HepG2 (cell line): ENCODE results near the gene PGC. TPM values are rescaled to one million over a fixed set of nuclear protein-coding genes. Genes with fewer than 3 reads are reported as not detected.
A peak's percentile ranks its signal among the peaks of the same experiment; 100 is the strongest.

ENCODE experiments used
- ATAC-seq: fragments of 200-7000 bp; cut with Tn5 transposase; 3 replicates; pipeline ENCODE4 v1.9.1; 2020; ENCODE audit warnings: mild to moderate bottlenecking, moderate library complexity
- BruUV-seq: library from RNA; stranded (reverse); fragments of 400-500 nt; replicated peaks from 2 replicates; lab custom pipeline; 2021; lab: Mats Ljungman, UMichigan
- CTCF ChIA-PET: fragments of 300-600 bp; formaldehyde crosslinking; extraction: SDS; loops from one replicate; lab custom pipeline; 2021; ENCODE audit warnings: low total read pairs, inconsistent platforms, low intra/inter-chr PET ratio; lab: Yijun Ruan, JAX
- POLR2A ChIA-PET: fragments of 350-600 bp; sonication (Branson Sonifier 250); formaldehyde crosslinking; loops from one replicate; lab custom pipeline; 2020; ENCODE audit warnings: antibody characterized with exemption, inconsistent platforms; lab: Yijun Ruan, JAX
- DNase-seq: peaks from one replicate; pipeline ENCODE4 v3.0.0-alpha.2; 2015; ENCODE audit warnings: low spot score
- FAIRE-seq: peaks from 3 replicates; lab custom pipeline; 2011; peaks lifted over from hg19 to GRCh38; lab: Jason Lieb, UNC
- H2AFZ ChIP-seq: one replicate; pipeline ENCODE4 v1.6.1; 2011; ENCODE audit warnings: low read length, inconsistent platforms
- H3K27ac ChIP-seq: fragments of 300-600 bp; 3 replicates; pipeline ENCODE4 v1.8.0; 2011; ENCODE audit warnings: mixed run types, mild to moderate bottlenecking, mixed read lengths, low read length, inconsistent platforms; ENCODE audit not compliant: insufficient read depth; ENCODE audit errors: extremely low read length
- H3K27me3 ChIP-seq, 2 experiments: fragments of 200-600 bp in 1 of 2; 2 replicates in 1 of 2; 3 replicates in 1 of 2; pipeline versions ENCODE4 v1.6.0 to v1.8.0; 2011; ENCODE audit warnings: low read length in 2 of 2, mild to moderate bottlenecking in 2 of 2, moderate library complexity in 2 of 2, inconsistent platforms in 1 of 2; ENCODE audit not compliant: insufficient read depth in 2 of 2, control insufficient read depth in 1 of 2
- H3K36me3 ChIP-seq, 2 experiments: fragments of 200-600 bp in 1 of 2; replicated peaks in 1 of 2; 2 replicates in 1 of 2; 3 replicates in 1 of 2; pipeline versions ENCODE4 v1.5.1 to v1.8.0; 2011; ENCODE audit warnings: low read length in 2 of 2, inconsistent platforms in 1 of 2; ENCODE audit not compliant: insufficient read depth in 2 of 2, control insufficient read depth in 1 of 2
- H3K4me1 ChIP-seq: 2 replicates; pipeline ENCODE4 v1.5.1; 2012; ENCODE audit warnings: low read length, inconsistent platforms; ENCODE audit not compliant: insufficient read depth
- H3K4me2 ChIP-seq: 2 replicates; pipeline ENCODE4 v1.6.0; 2011; ENCODE audit warnings: low read depth, low read length, inconsistent platforms
- H3K4me3 ChIP-seq, 3 experiments: fragments of 200-600 bp in 1 of 3; sonication (generic), shearing (Covaris generic) in 1 of 3; replicated peaks in 1 of 3; 2 replicates each; pipeline ENCODE4 v1.5.1; 2011 to 2016; ENCODE audit warnings: low read length in 3 of 3, inconsistent platforms in 2 of 3, low read depth in 2 of 3, mild to moderate bottlenecking in 2 of 3, control low read depth in 1 of 3, mixed read lengths in 1 of 3; ENCODE audit not compliant: insufficient read depth in 1 of 3
- H3K79me2 ChIP-seq: one replicate; pipeline ENCODE4 v1.6.1; 2011; ENCODE audit warnings: low read length, inconsistent platforms; ENCODE audit not compliant: insufficient read depth
- H3K9ac ChIP-seq: 2 replicates; pipeline ENCODE4 v1.6.0; 2011; ENCODE audit warnings: mild to moderate bottlenecking, low read depth, low read length, inconsistent platforms; ENCODE audit not compliant: insufficient read depth
- H3K9me3 ChIP-seq: 2 replicates; pipeline ENCODE4 v1.5.1; 2012; ENCODE audit warnings: mild to moderate bottlenecking, low read length
- H4K20me1 ChIP-seq: 2 replicates; pipeline ENCODE4 v1.6.0; 2011; ENCODE audit warnings: inconsistent platforms, mild to moderate bottlenecking, low read length, moderate library complexity; ENCODE audit not compliant: insufficient read depth
- FOXK1 ChIP-seq: sonication (generic); formaldehyde crosslinking; IDR thresholded peaks from 2 replicates; pipeline ENCODE4 v1.4.0; 2020; ENCODE audit warnings: low read depth, missing genetic modification reagents, borderline replicate concordance
- HIVEP1 ChIP-seq: sonication (generic); formaldehyde crosslinking; IDR thresholded peaks from 2 replicates; pipeline ENCODE4 v1.4.0; 2020; ENCODE audit warnings: mild to moderate bottlenecking, missing genetic modification reagents
- HMGA1 ChIP-seq: sonication (generic); formaldehyde crosslinking; conservative IDR thresholded peaks from 2 replicates; pipeline ENCODE4 v1.4.0; 2020; ENCODE audit warnings: missing genetic modification reagents
- NR1H2 ChIP-seq: sonication (generic); formaldehyde crosslinking; IDR thresholded peaks from 2 replicates; pipeline ENCODE4 v1.8.1; 2022; ENCODE audit warnings: low read depth, missing genetic modification reagents, borderline replicate concordance
- POLR2AphosphoS5 ChIP-seq: IDR thresholded peaks from 2 replicates; pipeline ENCODE4 v1.6.1; 2012; ENCODE audit warnings: low read depth, low read length
- SNAI1 ChIP-seq: sonication (generic); formaldehyde crosslinking; IDR thresholded peaks from 2 replicates; pipeline ENCODE4 v1.5.0; 2020; ENCODE audit warnings: mild to moderate bottlenecking, missing genetic modification reagents, borderline replicate concordance
- SOX5 ChIP-seq: IDR thresholded peaks from 2 replicates; pipeline ENCODE4 v1.6.1; 2016; ENCODE audit warnings: borderline replicate concordance
- SP140L ChIP-seq: sonication (generic); formaldehyde crosslinking; IDR thresholded peaks from 2 replicates; pipeline ENCODE4 v1.4.0; 2020; ENCODE audit warnings: missing genetic modification reagents, borderline replicate concordance
- STAT5B ChIP-seq: sonication (generic); formaldehyde crosslinking; IDR thresholded peaks from 2 replicates; pipeline ENCODE4 v1.4.0; 2020; ENCODE audit warnings: missing genetic modification reagents
- ZNF317 ChIP-seq: sonication (generic); formaldehyde crosslinking; IDR thresholded peaks from 2 replicates; pipeline ENCODE4 v1.5.0; 2020; ENCODE audit warnings: mild to moderate bottlenecking, missing genetic modification reagents
- ZNF343 ChIP-seq: sonication (generic); formaldehyde crosslinking; IDR thresholded peaks from 2 replicates; pipeline ENCODE4 v1.4.0; 2020; ENCODE audit warnings: mild to moderate bottlenecking, missing genetic modification reagents
- WGBS: methylation state at CpG from one replicate; pipeline ENCODE4 v1.1.6; 2017; ENCODE audit warnings: low lambda C conversion rate; 5-methylcytosine and 5-hydroxymethylcytosine counted together
- in situ Hi-C: cut with HindIII; loops from 2 replicates; pipeline ENCODE4 v1.10.0; 2017; ENCODE audit warnings: low pct_unique_long_range_greater_than_20kb; ENCODE audit not compliant: extremely low pct_ligation_motif_present
- intact Hi-C: fragments of 100-400 bp; cut with micrococcal nuclease; formaldehyde crosslinking; loops from one replicate; pipeline ENCODE4 v1.10.0; 2022; ENCODE audit not compliant: unreplicated experiment
- polyA plus RNA-seq, 8 experiments: library from polyadenylated mRNA; depleted of rRNA in 3 of 8; stranded (reverse) in 7 of 8; unstranded in 1 of 8; fragments of >200 nt; fragmentation: Illumina TruSeq in 4 of 8; extraction: Trizol in 4 of 8; gene quantifications; 2 replicates each; pipeline versions ENCODE4 v1.2.1 to v1.2.3, GENCODE V29; 2011 to 2016; ENCODE audit warnings: low read depth in 4 of 8, missing spikeins in 1 of 8, mixed read lengths in 1 of 8; ENCODE audit not compliant: insufficient read depth in 1 of 8
- total RNA-seq, 5 experiments: library from RNA; depleted of rRNA; stranded (reverse); fragments of >200 nt; fragmentation: Illumina TruSeq; extraction: Trizol; gene quantifications; 2 replicates each; pipeline ENCODE4 v1.2.3, GENCODE V29; 2016; ENCODE audit warnings: low read depth in 1 of 5
- TF ChIP-seq, protein P1 (sequence below), 2 experiments: sonication (generic) in 1 of 2; formaldehyde crosslinking in 1 of 2; IDR thresholded peaks; 2 replicates each; pipeline versions ENCODE4 v1.4.0 to v1.6.1; 2016 to 2020; ENCODE audit warnings: borderline replicate concordance in 1 of 2, low read depth in 1 of 2, mild to moderate bottlenecking in 1 of 2, missing genetic modification reagents in 1 of 2
- TF ChIP-seq, protein P2 (sequence below): sonication (generic); formaldehyde crosslinking; conservative IDR thresholded peaks from 2 replicates; pipeline ENCODE4 v1.4.0; 2020; ENCODE audit warnings: missing genetic modification reagents
- TF ChIP-seq, protein P3 (sequence below): sonication (generic); formaldehyde crosslinking; IDR thresholded peaks from 2 replicates; pipeline ENCODE4 v1.5.1; 2020; ENCODE audit warnings: missing genetic modification reagents, mild to moderate bottlenecking, borderline replicate concordance
- TF ChIP-seq, protein P4 (sequence below): sonication (generic); formaldehyde crosslinking; IDR thresholded peaks from 2 replicates; pipeline ENCODE4 v1.4.0; 2020; ENCODE audit warnings: missing genetic modification reagents

Gene PGC
- total and polyA plus RNA-seq, 2 of the 13 experiments (the other 11 are each of a cell fraction or from before 2014, with no cell fraction given), result 426 to 502 TPM

DNA sequence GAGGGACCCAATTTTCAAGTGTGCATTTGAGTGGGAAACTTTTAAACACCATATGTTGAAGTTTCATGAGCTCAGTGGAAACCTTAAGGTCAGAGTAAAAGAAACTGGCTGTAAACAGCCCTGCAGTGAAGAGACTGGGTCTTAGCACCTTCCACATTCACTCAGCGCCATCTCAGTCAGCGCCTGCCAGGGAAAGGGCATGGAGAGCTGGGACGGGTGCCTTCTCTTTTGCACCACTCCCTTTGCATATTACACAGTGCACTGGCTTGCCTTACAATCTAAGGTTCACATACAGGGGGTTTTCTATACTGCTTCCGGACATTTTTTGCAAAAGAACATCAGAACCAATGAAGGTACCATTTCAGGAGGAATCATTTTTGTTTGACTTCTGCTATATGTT is 44.8 kb upstream of the PGC start:
- peaks cover 19% of the 10 kb centered on the region for H3K4me1 ChIP-seq
- no peaks in the 10 kb centered on the region for H3K9me3 ChIP-seq
- ChIA-PET CTCF (no interaction called here), POLR2A (interaction anchor here (0.6 to 1.3 kb wide), 2 partner anchors 50 to 57 kb away, joined by 3 read pairs; no protein-coding TSS in a partner anchor)
- FAIRE-seq, result no peak
- no peak overlapping the region for H3K27ac ChIP-seq
- intact Hi-C loops (no loop called here), in situ Hi-C loops (loop anchor here (25.0 kb wide), 1 partner anchor 420 kb away; the partner anchor contains the start of gene MRPS10)
- H3K9ac ChIP-seq, result no peak overlapping the region
- 95% methylated on average over 4 of the region's 4 CpGs for WGBS
- H3K4me2 ChIP-seq, result no peak overlapping the region
- H3K27me3 ChIP-seq, result no peaks in the 10 kb centered on the region; a peak in 1 of 5 replicates
- no peak overlapping the region for H2AFZ ChIP-seq
- no peaks in the 10 kb centered on the region for H4K20me1 ChIP-seq
- no peak for ATAC-seq
- BruUV-seq, result no TSS peak
- DNase-seq, result no peak
- no peak overlapping the region for H3K4me3 ChIP-seq
- H3K79me2 ChIP-seq, result peaks cover 15% of the 10 kb centered on the region
- H3K36me3 ChIP-seq, result peaks cover 14 to 43% of the 10 kb centered on the region in 2 experiments
- no peak for TF ChIP-seq HIVEP1 (CRISPR knock-in tag)
- TF ChIP-seq, protein P1, sequence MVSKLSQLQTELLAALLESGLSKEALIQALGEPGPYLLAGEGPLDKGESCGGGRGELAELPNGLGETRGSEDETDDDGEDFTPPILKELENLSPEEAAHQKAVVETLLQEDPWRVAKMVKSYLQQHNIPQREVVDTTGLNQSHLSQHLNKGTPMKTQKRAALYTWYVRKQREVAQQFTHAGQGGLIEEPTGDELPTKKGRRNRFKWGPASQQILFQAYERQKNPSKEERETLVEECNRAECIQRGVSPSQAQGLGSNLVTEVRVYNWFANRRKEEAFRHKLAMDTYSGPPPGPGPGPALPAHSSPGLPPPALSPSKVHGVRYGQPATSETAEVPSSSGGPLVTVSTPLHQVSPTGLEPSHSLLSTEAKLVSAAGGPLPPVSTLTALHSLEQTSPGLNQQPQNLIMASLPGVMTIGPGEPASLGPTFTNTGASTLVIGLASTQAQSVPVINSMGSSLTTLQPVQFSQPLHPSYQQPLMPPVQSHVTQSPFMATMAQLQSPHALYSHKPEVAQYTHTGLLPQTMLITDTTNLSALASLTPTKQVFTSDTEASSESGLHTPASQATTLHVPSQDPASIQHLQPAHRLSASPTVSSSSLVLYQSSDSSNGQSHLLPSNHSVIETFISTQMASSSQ (IDR thresholded peaks at IDR 0.05; ENCODE audit: low read depth), result no peak
- TF ChIP-seq, protein P1 (CRISPR knock-in tag; IDR thresholded peaks at IDR 0.05; ENCODE audit: borderline replicate concordance), result no peak
- TF ChIP-seq STAT5B (CRISPR knock-in tag), result no peak
- TF ChIP-seq, protein P2, sequence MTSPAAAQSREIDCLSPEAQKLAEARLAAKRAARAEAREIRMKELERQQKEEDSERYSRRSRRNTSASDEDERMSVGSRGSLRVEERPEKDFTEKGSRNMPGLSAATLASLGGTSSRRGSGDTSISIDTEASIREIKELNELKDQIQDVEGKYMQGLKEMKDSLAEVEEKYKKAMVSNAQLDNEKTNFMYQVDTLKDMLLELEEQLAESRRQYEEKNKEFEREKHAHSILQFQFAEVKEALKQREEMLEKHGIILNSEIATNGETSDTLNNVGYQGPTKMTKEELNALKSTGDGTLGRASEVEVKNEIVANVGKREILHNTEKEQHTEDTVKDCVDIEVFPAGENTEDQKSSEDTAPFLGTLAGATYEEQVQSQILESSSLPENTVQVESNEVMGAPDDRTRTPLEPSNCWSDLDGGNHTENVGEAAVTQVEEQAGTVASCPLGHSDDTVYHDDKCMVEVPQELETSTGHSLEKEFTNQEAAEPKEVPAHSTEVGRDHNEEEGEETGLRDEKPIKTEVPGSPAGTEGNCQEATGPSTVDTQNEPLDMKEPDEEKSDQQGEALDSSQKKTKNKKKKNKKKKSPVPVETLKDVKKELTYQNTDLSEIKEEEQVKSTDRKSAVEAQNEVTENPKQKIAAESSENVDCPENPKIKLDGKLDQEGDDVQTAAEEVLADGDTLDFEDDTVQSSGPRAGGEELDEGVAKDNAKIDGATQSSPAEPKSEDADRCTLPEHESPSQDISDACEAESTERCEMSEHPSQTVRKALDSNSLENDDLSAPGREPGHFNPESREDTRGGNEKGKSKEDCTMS, result no peak
- TF ChIP-seq NR1H2, result no peak
- TF ChIP-seq ZNF343 (CRISPR knock-in tag), result no peak
- no peak for TF ChIP-seq SP140L (CRISPR knock-in tag)
- no peak for TF ChIP-seq SOX5 (CRISPR knock-in tag)
- TF ChIP-seq POLR2AphosphoS5, result 0 out of 2 replicates have a peak, but pooled peaks have one; percentile 1
- TF ChIP-seq, protein P3, sequence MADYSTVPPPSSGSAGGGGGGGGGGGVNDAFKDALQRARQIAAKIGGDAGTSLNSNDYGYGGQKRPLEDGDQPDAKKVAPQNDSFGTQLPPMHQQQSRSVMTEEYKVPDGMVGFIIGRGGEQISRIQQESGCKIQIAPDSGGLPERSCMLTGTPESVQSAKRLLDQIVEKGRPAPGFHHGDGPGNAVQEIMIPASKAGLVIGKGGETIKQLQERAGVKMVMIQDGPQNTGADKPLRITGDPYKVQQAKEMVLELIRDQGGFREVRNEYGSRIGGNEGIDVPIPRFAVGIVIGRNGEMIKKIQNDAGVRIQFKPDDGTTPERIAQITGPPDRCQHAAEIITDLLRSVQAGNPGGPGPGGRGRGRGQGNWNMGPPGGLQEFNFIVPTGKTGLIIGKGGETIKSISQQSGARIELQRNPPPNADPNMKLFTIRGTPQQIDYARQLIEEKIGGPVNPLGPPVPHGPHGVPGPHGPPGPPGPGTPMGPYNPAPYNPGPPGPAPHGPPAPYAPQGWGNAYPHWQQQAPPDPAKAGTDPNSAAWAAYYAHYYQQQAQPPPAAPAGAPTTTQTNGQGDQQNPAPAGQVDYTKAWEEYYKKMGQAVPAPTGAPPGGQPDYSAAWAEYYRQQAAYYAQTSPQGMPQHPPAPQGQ (CRISPR knock-in tag), result no peak
- no peak for TF ChIP-seq SNAI1 (CRISPR knock-in tag)
- TF ChIP-seq, protein P4, sequence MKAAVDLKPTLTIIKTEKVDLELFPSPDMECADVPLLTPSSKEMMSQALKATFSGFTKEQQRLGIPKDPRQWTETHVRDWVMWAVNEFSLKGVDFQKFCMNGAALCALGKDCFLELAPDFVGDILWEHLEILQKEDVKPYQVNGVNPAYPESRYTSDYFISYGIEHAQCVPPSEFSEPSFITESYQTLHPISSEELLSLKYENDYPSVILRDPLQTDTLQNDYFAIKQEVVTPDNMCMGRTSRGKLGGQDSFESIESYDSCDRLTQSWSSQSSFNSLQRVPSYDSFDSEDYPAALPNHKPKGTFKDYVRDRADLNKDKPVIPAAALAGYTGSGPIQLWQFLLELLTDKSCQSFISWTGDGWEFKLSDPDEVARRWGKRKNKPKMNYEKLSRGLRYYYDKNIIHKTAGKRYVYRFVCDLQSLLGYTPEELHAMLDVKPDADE (CRISPR knock-in tag), result no peak
- no peak for TF ChIP-seq ZNF317
- TF ChIP-seq HMGA1 (CRISPR knock-in tag), result no peak
- no peak for TF ChIP-seq FOXK1 (CRISPR knock-in tag)
